GM21825 (cell line): ENCODE data around the gene LRRFIP1.

ENCODE experiments used
- ATAC-seq: cut with Tn5 transposase; IDR thresholded peaks from one replicate; pipeline ENCODE4 v1.9.1; 2021; ENCODE audit warnings: mild to moderate bottlenecking, moderate library complexity; ENCODE audit not compliant: unreplicated experiment

LRRFIP1 gene

DNA sequence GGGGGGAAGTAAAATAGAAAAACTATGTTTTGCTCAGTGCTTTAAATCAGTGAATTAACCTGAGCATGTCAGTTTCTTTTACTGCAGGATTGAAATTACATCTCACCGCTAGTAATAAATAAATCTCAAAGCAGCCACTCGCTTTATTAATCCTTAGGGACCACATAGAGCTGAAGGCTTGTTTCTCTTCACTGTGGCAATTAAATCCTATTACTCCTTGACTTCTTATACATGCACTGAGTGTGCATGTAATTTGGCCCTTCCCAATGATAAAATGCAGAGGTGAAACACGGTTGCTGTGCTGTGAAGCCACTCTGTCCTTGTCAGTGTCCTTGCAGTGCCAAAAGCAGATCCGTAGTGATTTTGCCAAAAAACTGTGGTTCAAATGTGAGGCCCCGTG is 94.1 kb downstream of the LRRFIP1 start:
- no peak for ATAC-seq

DNA sequence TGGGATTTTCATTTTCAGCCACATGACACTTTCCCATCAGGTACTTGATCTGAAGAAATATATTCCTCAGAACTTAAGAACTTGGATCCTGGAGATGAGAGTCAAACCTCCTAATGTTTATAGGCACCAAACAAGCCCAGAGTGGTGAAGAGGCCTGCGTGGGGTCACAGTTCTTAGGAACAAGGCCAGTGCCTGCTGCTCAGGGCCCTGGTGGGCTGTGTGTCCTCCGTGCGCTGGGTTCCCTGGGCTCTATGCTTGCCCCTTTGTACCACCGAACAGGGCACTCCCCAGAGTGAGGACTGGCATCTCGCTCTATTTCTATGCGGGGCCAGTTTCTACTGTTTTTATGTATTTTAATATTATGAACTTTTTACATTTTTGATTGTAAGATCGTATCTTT is 95.2 kb downstream of the LRRFIP1 start:
- no peak for ATAC-seq

DNA sequence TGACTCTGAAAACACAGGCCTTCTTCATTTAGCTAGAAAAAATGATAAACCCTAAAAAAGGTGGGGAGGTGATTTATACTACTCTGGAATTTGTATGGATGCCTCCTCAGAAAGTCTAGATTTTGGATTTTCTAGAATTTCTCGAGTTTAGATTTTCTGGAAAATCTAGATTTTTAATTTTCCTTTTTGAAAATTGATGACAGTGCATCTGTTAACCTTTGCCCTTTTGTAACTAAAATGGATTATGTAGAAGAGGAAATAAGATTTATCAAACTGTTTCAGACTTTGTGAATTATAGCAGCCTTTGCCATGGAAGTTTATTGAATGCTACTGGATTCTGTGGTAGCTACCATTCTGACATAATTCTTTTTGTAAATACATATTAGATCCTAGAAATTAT is 95.6 kb downstream of the LRRFIP1 start:
- no peak for ATAC-seq

DNA sequence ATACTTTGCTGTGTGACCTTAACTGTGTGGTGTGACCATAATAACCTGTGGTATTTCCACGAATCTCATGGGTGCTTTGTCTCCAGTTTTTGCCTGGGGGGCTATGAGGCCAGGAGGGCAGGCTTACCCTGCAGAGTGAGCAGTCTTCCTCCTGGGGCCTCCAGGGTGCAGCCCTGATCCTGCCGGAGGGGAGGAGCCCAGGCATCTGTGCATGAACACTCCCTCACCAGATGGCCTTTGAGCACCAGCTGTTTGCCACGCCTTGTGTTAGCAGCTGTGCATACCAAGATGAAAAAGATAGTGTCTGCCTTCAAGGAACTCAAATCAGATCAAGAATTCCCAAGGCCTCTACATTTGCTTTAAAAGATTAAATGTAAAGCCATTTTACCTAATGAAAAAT is 96.2 kb downstream of the LRRFIP1 start:
- peak; percentile 61 for ATAC-seq

DNA sequence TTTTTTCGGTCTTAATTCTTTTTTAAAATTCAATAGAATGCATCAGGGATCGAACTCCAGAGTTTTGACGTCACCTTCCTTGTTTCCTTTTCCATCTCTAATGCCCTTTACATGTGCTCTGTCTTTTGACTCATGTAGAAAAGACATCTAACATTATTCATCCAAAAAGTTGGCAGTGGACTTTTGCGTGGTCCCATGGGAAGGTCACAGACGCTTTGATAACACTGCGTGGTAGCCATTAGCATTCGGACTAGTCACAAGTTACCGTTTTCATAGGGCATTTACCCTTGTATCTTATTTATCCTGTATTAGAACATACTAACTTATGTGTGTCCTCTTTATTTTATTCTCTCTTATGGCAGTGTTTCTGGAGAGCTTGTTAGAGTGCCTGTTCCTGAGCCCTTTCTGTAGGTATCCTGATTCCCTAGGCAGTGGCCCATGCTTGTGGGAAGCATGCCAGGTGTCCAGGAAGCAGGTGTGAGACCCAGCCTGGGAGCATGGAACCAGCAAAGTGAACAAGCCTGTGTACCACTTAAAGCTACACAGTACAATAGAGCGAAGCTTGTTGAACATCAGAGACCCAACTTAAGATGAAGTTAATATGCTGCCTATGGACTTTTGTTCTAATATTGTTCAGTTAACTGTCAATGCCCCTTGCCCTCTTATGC is 97.6 kb downstream of the LRRFIP1 start:
- no peak for ATAC-seq

DNA sequence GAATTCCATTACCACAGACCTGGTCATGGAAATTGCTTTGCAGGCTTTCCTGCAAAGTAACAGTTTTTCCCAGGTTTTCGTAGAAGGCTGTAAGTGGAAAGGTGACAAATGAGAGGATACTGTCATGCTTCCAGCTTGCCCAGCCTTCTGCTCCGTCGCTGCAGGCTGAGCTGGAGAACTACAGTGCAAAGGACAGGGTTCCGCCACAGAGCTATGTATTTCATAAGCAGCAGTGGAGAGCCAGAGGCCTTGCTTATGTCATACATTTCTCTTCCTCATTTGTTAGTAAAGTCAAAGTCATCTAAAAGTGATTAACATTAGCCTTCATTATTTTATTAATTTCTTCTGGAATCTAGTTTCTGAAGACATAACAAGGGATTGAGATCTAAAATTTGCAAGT is 98.3 kb downstream of the LRRFIP1 start:
- no peak for ATAC-seq

DNA sequence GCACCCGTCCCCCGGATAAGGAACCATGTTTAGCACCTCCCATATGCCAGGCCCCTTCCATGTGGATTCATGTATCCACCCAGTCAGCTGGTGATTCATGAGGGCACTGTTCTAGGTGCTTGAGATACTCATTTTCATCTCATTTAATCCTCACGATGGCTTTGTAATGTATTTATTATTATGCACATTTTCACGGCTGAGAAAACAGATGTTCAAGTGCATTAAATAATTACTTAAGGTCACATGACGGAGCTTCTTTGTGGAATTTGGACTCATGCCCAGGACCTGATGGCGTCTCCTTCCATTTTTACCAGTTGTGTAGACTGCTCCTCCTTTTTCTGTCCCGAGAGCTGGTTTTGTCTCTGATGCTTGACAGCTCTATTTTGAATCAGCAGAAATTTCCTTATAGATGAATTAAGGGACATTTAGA is 99.0 kb downstream of the LRRFIP1 start:
- no peak for ATAC-seq

DNA sequence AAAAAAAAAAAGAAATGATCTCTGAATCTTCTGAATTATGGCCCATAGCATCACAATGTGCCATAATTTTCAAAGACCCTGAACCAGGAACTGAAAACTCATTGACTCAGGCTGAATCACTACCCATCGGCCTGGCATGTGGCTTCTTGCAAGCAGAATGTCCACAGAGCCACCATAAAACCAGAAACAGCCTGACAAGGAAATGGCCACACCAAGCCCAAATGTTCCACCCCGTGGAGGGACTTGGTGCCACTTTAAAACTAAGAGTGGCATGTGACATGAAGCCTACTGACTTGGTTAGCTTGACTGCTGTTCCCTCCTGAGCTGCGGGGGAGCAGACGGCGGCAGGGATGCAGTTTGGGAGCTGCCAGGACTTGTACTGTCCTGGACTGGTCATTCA is 100.0 kb downstream of the LRRFIP1 start:
- no peak for ATAC-seq

DNA sequence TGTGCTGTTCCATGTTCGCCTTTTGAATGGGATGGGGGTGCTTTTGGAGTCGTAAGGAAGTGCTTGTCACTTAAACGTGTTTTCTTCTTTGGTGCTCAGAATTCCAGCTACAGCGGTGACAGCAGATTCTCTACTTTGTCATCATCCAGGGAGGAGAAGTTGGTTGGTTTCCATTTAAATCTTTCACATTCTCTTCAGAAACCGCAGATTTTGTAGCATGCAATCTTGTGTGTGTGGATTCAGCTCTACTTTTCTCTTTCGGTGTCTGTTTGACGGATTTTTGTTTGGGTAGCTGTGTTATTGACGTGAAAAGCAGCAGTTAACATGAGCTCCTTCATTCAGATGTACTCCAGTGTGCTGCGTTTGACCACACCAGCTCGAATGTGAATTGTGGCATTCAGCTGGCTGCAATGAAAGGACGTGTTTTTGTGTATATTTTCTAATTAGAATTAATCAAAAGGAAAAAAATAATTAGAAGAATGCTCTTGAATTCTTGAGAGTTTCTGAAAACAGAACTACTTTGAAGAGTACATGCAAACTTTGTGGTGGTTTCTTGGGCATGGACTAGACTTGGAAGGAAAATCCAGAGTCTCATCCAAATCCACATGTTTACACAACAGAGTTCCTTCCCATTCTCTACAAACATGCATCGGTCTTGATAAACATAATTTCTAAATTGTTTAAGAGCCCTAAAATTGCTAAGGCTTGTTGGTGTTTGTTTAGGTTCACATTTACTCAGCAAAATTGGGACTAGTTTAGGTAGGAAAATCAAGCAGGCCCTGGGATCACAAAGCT is 102.5 kb downstream of the LRRFIP1 start:
- no peak for ATAC-seq

DNA sequence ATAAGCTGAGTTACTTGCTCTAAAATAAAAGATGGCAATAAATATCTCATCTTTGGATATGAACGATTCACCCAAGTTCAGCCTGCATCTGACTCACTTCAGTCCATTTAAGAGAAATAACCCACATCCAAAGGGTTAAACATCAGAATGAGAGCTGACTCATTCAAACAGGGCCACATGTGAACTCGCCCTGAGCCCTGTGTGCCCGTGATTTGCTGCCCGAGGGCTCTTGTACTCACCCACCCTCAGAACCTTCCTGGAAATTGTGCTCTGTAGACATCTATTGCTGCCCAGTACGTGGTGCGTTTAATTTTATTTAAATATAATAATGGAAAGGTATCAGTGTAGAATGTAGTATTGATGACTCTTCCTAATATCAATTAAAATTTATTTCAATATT is 104.3 kb downstream of the LRRFIP1 start:
- no peak for ATAC-seq

DNA sequence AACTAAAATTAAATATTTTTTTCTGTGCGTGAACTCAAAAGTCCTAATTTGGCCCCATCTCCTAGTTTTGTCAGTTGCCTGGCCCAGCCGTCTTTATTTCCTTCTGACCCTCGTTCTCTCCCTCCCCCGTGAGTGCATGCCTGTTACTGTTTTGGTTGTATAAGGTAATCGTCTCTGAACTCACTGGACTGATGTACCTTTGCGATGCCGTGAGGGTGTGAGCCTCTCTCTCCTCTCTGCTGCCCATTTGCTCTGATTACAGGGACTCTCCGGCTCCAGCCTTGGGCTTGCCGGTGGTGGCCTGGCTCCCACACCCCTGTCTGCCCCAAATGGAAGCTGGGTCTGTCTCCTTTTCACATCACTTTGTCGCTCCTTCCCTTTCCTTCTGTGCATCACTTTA is 104.7 kb downstream of the LRRFIP1 start:
- ATAC-seq: no peak

DNA sequence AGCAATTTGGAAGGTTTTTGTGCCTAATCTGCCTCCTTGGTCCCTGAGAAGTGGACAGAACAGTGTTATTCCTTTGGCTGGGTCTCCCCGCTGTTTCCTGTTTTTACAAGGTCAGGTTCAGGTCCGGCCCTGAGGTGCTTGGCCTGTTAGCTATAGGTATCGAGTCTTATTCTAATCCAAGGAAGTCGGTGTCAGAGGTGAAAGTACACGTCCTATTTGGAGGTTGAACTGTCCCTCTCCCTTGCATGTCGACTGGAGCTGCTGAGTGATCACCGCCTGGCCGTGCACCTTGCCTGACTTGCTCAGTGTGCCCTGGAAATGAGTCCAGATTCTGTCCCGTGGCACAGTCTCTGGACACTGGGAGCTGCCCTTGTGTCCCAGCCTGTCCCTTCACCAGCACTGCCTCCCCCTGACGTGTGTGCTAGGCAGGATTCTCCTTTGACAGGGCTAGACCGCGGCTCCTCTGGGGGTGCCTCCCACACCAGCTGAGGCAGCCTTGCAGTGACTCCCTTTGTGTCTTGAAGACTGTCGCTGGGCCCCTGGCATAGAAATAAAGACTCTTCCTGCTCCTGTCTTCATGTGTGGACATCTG is 105.5 kb downstream of the LRRFIP1 start:
- ATAC-seq: no peak

DNA sequence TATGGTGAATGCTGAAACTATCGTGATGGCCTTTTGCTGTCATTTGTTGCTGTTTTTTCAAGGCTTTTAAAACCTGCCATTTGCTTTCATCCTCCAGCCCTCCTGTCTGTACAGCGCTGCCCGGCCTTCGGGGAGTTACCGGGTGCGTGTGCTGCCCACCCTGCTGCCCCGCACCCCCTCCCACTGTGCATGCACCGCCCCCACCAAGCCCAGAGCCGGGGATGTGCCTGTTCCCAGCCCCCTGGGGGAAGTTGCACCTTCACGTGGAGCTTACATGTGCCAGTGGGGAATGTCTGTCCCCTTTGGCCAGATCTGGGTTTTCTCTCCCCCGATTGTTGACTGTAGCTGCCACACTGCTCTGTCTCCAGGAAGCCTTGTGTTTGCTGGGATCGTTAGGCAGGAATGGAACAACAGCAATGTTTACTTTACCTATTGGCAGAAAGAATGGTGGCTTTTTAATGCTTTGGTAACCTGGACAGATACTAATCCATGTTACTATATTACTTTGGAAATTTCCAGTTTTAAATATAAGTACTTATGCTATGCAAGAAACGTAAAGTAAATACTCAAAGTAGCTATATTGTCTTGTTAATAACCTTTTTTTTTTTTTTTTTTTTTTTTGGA is 106.4 kb downstream of the LRRFIP1 start:
- no peak for ATAC-seq

DNA sequence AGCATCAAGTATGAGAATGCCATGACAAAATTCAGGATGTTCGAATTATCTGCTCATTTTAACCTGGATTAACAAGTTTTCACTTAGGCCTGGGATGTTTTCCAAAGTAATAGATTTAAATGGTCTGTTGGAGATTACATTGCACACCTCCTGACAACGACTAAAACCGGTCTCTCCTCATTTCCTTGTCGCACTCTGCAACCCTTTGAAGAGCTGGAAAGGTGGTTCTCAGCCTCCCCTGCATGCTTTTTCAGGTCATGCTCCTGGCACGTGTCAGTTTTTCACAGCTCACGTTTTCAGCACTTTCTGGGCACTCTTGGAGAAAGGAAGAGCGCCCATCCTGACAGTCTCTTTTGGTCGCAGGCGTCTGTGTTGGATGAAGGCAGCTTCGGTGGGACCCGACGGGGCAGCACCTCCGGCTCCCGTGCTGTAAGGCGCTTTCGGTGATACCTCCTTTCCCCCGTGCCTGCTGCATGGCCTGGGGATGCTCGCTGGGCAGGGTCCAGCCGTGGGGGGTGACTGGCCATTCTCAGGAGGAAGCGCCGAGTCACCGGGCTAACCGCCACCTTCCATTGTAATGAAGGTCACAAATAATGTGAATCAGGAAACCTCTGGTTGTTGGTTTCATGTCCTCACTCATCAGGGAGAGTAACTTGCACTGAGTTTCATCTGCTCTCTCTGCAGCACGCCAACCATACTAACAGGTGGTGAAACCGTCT is 107.7 kb downstream of the LRRFIP1 start:
- ATAC-seq: no peak

DNA sequence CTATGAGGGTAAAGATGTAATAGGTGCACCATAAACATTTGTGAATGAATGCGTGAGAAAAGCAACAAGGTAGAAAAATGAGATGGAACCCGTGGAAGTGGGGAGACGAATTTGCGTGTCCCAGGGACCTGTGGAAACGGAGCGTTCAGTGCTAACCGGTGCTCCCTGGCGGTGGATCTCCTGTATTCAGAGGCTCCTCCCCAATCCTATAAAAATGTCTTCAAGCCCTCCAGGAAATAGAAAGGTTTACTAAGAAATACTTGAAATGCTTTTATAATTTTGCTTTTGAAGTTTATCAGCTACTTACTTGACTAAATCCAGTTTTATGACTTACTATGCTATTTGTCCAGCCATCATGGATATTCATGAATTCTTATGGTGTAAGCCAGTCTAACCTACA is 108.4 kb downstream of the LRRFIP1 start:
- ATAC-seq: no peak

DNA sequence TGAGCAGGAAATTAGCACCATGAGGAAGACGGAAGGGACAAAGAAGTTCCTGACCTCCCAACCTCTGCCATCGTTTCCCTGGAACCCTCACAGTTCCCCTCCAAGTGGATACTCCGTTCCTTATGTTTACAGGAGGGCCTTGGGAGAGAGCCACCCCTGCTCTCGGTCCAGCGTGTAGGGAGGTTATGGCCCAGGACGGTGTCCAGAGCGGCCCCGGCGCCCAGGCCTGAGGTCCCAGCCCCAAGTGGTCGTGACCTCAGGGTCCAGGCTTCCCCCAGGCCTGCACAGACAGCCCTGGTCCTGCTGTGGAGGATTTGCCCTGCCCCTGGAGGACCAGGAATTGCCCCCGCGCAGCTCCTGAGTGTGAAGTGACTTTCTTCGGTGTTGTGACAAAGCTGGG is 109.4 kb downstream of the LRRFIP1 start:
- no peak for ATAC-seq

DNA sequence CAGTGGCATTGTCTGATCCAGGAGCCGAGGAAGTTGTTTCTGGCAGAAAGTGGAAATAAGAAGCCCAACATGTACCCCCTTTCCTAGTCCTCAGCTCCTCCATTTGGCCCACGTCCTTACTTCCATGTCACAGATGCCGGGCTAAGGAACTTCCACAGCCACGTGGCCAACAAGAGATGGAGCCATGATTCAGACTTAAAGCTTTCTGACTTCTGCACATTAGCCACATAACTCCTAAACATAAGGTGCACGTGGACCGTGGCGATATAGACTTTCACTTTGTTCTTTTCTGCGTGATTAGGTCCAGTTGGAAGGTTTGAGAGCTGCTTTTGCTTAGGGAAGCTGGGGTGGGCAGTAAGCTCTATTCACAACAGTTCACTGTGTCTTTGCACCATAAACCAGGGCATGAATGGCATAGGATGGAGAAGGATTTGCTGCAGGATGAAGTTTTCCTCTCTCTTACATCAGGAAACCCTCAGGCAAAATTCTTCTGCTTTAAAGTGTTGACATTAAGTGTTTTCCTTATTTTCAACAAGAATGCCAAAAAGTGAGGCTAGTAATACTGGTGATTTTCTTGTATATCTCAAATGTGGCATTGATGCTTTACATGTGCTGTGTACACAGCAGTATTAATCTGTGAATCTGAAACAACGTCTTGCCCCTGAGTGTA is 109.9 kb downstream of the LRRFIP1 start:
- ATAC-seq: no peak

DNA sequence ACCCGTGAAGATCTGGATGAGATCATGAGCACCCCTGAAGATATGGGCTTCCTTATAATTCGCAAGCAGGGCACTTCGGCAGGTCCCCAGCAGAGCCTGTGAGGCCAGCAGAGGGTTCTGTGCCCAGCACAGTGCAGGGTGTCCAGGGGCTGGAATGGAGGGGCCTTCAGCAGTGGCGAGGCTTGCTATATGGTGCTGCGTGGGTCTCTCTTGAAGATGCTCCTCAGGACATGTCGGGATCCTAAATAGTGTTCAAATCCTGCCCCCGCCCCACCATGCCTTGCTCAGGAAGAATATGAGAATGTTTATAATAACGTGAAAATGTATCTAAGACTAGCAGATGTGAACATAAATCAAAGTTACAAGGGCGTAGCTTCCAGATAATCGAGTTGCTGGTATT is 110.9 kb downstream of the LRRFIP1 start:
- no peak for ATAC-seq

DNA sequence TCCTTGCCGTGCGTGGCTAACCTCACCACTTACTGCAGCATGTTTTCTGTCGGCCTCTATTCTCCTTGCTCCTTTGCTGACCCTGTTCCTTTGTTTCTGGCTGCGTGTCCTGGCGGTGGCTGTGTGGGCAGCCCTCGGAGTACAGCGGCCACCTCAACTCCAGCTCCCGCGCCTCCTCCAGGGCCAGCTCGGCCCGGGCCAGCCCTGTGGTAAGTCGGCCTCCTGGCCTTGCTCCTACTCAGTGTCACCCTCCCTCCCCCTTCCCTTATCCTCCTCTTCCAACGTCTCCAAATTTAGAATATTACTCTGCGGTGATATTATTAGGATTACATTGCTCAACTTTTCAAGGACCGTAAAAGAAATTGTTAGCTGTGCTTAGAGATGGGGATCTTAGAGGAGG is 111.7 kb downstream of the LRRFIP1 start:
- no peak for ATAC-seq

DNA sequence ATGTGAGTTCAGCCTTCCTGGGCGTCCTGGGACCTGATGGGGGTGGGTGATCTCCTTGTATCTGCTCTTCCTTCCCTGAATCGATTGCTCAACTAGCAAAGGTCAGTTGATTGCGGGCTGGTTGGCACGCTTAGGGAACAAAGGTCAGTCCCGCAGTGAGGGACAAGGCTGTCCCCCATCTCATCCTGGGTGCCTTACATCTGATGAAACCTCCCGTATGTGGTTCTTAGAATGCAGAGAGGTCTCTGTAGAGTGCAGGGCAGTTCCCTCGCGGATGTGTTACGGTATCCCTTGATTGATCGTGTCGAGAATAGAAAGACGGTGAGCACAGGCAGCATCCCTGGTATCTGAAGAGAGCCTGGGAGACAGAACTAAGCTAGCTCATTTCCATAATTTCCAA is 114.8 kb downstream of the LRRFIP1 start:
- no peak for ATAC-seq

DNA sequence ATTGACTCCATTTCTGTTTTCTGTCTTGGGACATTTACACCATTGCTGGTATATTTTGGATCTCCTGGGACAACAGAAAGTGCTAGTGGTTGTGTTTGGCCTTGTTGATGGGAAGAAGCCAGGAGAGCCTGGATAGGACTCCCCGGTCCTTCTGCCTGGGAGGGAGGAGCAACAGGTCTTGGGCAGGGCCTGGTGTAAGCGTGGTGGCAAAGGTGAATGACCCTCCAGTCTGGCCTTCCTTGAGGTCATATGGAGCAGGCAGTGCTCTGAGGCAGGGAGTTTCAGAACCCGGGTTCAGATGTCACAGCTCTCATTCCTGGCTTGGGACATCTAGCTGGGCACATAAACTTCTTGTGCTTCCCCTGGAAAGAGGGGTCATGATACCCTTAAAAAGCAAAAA is 115.2 kb downstream of the LRRFIP1 start:
- ATAC-seq: no peak
